Endothelial cell of umbilical vein (primary cell): ENCODE data around the gene PCNT. TPM values are rescaled to one million over a fixed set of nuclear protein-coding genes. Genes with fewer than 3 reads are reported as not detected.

ENCODE experiments used
- BruUV-seq: library from RNA; stranded (reverse); fragments of 400-500 nt; replicated peaks from 2 replicates; lab custom pipeline; 2021; lab: Mats Ljungman, UMichigan
- CTCF ChIA-PET: fragments of 300-600, 350-600 bp; sonication (Branson Sonifier 250); formaldehyde crosslinking; loops from one replicate; lab custom pipeline; 2021; ENCODE audit warnings: antibody characterized with exemption, inconsistent platforms; lab: Charles Lee
- POLR2A ChIA-PET: fragments of 300-600, 350-600 bp; sonication (Branson Sonifier 250); formaldehyde crosslinking; loops from one replicate; lab custom pipeline; 2021; ENCODE audit warnings: antibody characterized with exemption, inconsistent platforms; lab: Charles Lee
- DNase-seq: peaks from one replicate; pipeline ENCODE4 v3.0.0-alpha.2; 2011; ENCODE audit warnings: low read depth, low spot score
- FAIRE-seq: peaks from 2 replicates; lab custom pipeline; 2011; peaks lifted over from hg19 to GRCh38; lab: Jason Lieb, UNC
- H2AFZ ChIP-seq: 2 replicates; pipeline ENCODE4 v1.6.0; 2012; ENCODE audit warnings: low read depth, low read length, control low read depth, inconsistent platforms
- H3K27ac ChIP-seq: 2 replicates; pipeline ENCODE4 v1.5.1; 2011; ENCODE audit warnings: low read depth, mild to moderate bottlenecking, control low read depth, low read length, moderate library complexity; ENCODE audit not compliant: insufficient read depth
- H3K27me3 ChIP-seq, 2 experiments: 2 replicates each; pipeline versions ENCODE4 v1.6.0 to v1.6.1; 2011; ENCODE audit warnings: low read length in 2 of 2, mixed read lengths in 1 of 2; ENCODE audit not compliant: control insufficient read depth in 2 of 2, insufficient read depth in 2 of 2
- H3K36me3 ChIP-seq, 2 experiments: 2 replicates in 1 of 2; 3 replicates in 1 of 2; pipeline ENCODE4 v1.5.1; 2011; ENCODE audit warnings: low read length in 2 of 2, mild to moderate bottlenecking in 1 of 2, moderate library complexity in 1 of 2; ENCODE audit not compliant: control insufficient read depth in 2 of 2, insufficient read depth in 2 of 2; ENCODE audit errors: extremely low read depth in 1 of 2
- H3K4me1 ChIP-seq: 3 replicates; pipeline ENCODE4 v1.5.1; 2011; ENCODE audit warnings: mild to moderate bottlenecking, low read length; ENCODE audit not compliant: control insufficient read depth, insufficient read depth; ENCODE audit errors: extremely low read depth
- H3K4me2 ChIP-seq: 2 replicates; pipeline ENCODE4 v1.6.1; 2011; ENCODE audit warnings: low read length, control low read depth, mixed read lengths; ENCODE audit not compliant: insufficient read depth
- H3K4me3 ChIP-seq, 3 experiments: fragments of 200-600 bp in 1 of 3; sonication (generic), shearing (Covaris generic) in 1 of 3; replicated peaks in 1 of 3; 2 replicates each; pipeline ENCODE4 v1.5.1; 2011 to 2016; ENCODE audit warnings: control low read depth in 3 of 3, low read length in 3 of 3, mild to moderate bottlenecking in 2 of 3, inconsistent platforms in 1 of 3, low read depth in 1 of 3, moderate library complexity in 1 of 3; ENCODE audit not compliant: insufficient read depth in 1 of 3
- H3K79me2 ChIP-seq: 2 replicates; pipeline ENCODE4 v1.6.0; 2012; ENCODE audit warnings: low read length, inconsistent platforms; ENCODE audit not compliant: control insufficient read depth, insufficient read depth
- H3K9ac ChIP-seq: replicated peaks from 2 replicates; pipeline ENCODE3; 2011; ENCODE audit warnings: low read length, control low read depth; ENCODE audit not compliant: insufficient read depth; ENCODE audit errors: extremely low read depth
- H3K9me1 ChIP-seq: replicated peaks from 3 replicates; pipeline ENCODE4 v1.6.0; 2011; ENCODE audit warnings: mild to moderate bottlenecking, low read length; ENCODE audit not compliant: control insufficient read depth, insufficient read depth; ENCODE audit errors: extremely low read depth
- H3K9me3 ChIP-seq: replicated peaks from 2 replicates; pipeline ENCODE4 v1.5.1; 2012; ENCODE audit warnings: low read length, inconsistent platforms; ENCODE audit not compliant: control insufficient read depth, insufficient read depth
- H4K20me1 ChIP-seq: replicated peaks from 2 replicates; pipeline ENCODE3; 2011; ENCODE audit warnings: mild to moderate bottlenecking, low read length; ENCODE audit not compliant: control insufficient read depth, insufficient read depth; ENCODE audit errors: extremely low read depth
- EZH2 ChIP-seq: IDR thresholded peaks from 2 replicates; pipeline ENCODE4 v1.6.1; 2012; ENCODE audit warnings: borderline replicate concordance, low read depth, mild to moderate bottlenecking, moderate library complexity, low read length, inconsistent platforms; ENCODE audit not compliant: severe bottlenecking
- FOS ChIP-seq: IDR thresholded peaks from 2 replicates; pipeline ENCODE4 v1.6.1; 2011; ENCODE audit warnings: mild to moderate bottlenecking, low read length, moderate library complexity, borderline replicate concordance; ENCODE audit not compliant: insufficient read depth
- GATA2 ChIP-seq: IDR thresholded peaks from 2 replicates; pipeline ENCODE4 v1.7.0; 2011; ENCODE audit warnings: low read depth, mild to moderate bottlenecking, moderate library complexity, mixed read lengths, low read length; ENCODE audit not compliant: insufficient read length, insufficient read depth
- JUN ChIP-seq: IDR thresholded peaks from 2 replicates; pipeline ENCODE4 v1.6.1; 2011; ENCODE audit warnings: borderline replicate concordance, low read depth; ENCODE audit not compliant: insufficient read length, insufficient read depth
- MYC ChIP-seq: IDR thresholded peaks from one replicate; pipeline ENCODE4 v1.6.1; 2011; ENCODE audit warnings: mild to moderate bottlenecking, low read depth, low read length
- POLR2A ChIP-seq: IDR thresholded peaks from 2 replicates; pipeline ENCODE4 v1.6.1; 2012; ENCODE audit warnings: low read depth, mild to moderate bottlenecking, control low read depth, low read length
- POLR2AphosphoS5 ChIP-seq: IDR thresholded peaks from 2 replicates; pipeline ENCODE4 v1.6.1; 2012; ENCODE audit warnings: low read depth, mild to moderate bottlenecking, control low read depth, low read length, moderate library complexity; ENCODE audit not compliant: insufficient read depth
- dilution Hi-C: fragments of 300-500 bp; cut with MboI; formaldehyde crosslinking; loops from one replicate; pipeline ENCODE4 v1.15.0; 2019; ENCODE audit warnings: low sequenced_read_pairs; ENCODE audit not compliant: extremely low pct_ligation_motif_present
- intact Hi-C: fragments of 100-400 bp; cut with micrococcal nuclease; formaldehyde crosslinking; loops from one replicate; pipeline ENCODE4 v1.10.0; 2022
- polyA plus RNA-seq, 4 experiments: library from polyadenylated mRNA; depleted of rRNA in 3 of 4; stranded (reverse) in 3 of 4; unstranded in 1 of 4; fragments of >200 nt; gene quantifications; 2 replicates each; pipeline versions ENCODE4 v1.2.1 to v1.2.3, GENCODE V29; 2011 to 2012; ENCODE audit warnings: missing spikeins in 1 of 4
- total RNA-seq: library from RNA; stranded (reverse); gene quantifications from 2 replicates; pipeline ENCODE4 v1.2.3, GENCODE V29; 2021
- TF ChIP-seq, protein P1 (sequence below), 2 donors: IDR thresholded peaks; 1 replicate in 1 of 2; 2 replicates in 1 of 2; pipeline ENCODE4 v1.5.1; 2011; ENCODE audit warnings: low read length in 2 of 2, mild to moderate bottlenecking in 2 of 2, moderate library complexity in 2 of 2, control low read depth in 1 of 2, inconsistent platforms in 1 of 2, low read depth in 1 of 2; ENCODE audit not compliant: insufficient read depth in 1 of 2; ENCODE audit errors: extremely low read depth in 1 of 2
- TF ChIP-seq, protein P2 (sequence below): IDR thresholded peaks from 2 replicates; pipeline ENCODE4 v1.6.1; 2011; ENCODE audit not compliant: insufficient read depth, insufficient read length

The PCNT gene
- total and polyA plus RNA-seq, 2 donors (not counting 3 experiments of a cell fraction or from before 2014, with no cell fraction given), result 9.6 to 49.5 TPM

DNA sequence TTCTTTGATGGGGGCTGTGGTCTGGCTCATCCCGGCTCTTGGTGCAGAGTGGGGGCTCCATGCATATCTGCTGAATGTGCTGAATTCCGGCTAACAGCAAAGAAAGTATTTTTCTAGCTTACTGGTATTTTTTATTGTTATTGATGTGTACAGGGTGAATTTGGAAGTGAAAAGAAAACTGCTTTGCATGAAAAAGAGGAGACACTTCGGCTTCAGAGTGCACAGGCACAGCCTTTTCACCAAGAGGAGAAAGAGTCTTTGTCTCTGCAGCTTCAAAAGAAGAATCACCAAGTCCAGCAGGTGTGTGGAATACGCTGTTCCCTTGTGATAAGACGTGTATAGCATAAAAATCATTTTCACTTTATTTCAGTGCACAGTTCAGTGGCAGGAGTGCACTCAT lies 57.6 kb downstream of the PCNT start:
- H4K20me1 ChIP-seq, result no peaks in the 10 kb centered on the region
- CTCF ChIA-PET, result interaction anchor here (1.3 kb wide), 1 partner anchor 9 kb away, joined by 3 read pairs; no protein-coding TSS in a partner anchor
- H3K9ac ChIP-seq, result no peak overlapping the region
- H3K4me1 ChIP-seq, result no peaks in the 10 kb centered on the region
- peaks cover 43% of the 10 kb centered on the region for H3K79me2 ChIP-seq
- dilution Hi-C loops, result no loop called here
- H3K9me3 ChIP-seq, result no peaks in the 10 kb centered on the region
- no peak overlapping the region for H3K4me3 ChIP-seq
- no peak overlapping the region for H3K4me2 ChIP-seq
- FAIRE-seq (no peak), DNase-seq (no peak)
- TF ChIP-seq MYC (no peak), GATA2 (no peak), FOS (no peak), EZH2 (no peak), JUN (no peak), POLR2AphosphoS5 (no peak), POLR2A (no peak)
- TF ChIP-seq, protein P1, sequence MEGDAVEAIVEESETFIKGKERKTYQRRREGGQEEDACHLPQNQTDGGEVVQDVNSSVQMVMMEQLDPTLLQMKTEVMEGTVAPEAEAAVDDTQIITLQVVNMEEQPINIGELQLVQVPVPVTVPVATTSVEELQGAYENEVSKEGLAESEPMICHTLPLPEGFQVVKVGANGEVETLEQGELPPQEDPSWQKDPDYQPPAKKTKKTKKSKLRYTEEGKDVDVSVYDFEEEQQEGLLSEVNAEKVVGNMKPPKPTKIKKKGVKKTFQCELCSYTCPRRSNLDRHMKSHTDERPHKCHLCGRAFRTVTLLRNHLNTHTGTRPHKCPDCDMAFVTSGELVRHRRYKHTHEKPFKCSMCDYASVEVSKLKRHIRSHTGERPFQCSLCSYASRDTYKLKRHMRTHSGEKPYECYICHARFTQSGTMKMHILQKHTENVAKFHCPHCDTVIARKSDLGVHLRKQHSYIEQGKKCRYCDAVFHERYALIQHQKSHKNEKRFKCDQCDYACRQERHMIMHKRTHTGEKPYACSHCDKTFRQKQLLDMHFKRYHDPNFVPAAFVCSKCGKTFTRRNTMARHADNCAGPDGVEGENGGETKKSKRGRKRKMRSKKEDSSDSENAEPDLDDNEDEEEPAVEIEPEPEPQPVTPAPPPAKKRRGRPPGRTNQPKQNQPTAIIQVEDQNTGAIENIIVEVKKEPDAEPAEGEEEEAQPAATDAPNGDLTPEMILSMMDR (IDR thresholded peaks at IDR 0.05; ENCODE audit: extremely low read depth in 1 of 2, insufficient read depth in 1 of 2, low read depth in 1 of 2, low read length in 2 of 2), result no peak
- TF ChIP-seq, protein P2, sequence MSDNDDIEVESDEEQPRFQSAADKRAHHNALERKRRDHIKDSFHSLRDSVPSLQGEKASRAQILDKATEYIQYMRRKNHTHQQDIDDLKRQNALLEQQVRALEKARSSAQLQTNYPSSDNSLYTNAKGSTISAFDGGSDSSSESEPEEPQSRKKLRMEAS, result no peak
- H3K27me3 ChIP-seq, result no peaks in the 10 kb centered on the region
- no peak overlapping the region for H3K27ac ChIP-seq
- no TSS peak for BruUV-seq
- POLR2A ChIA-PET, result no interaction called here
- H3K9me1 ChIP-seq, result no peaks in the 10 kb centered on the region
- no peak overlapping the region for H2AFZ ChIP-seq
- intact Hi-C loops, result no loop called here
- H3K36me3 ChIP-seq, result peaks cover 0 to 6% of the 10 kb centered on the region in 2 experiments
